ENCODE data around the gene GRIFIN.

DNA sequence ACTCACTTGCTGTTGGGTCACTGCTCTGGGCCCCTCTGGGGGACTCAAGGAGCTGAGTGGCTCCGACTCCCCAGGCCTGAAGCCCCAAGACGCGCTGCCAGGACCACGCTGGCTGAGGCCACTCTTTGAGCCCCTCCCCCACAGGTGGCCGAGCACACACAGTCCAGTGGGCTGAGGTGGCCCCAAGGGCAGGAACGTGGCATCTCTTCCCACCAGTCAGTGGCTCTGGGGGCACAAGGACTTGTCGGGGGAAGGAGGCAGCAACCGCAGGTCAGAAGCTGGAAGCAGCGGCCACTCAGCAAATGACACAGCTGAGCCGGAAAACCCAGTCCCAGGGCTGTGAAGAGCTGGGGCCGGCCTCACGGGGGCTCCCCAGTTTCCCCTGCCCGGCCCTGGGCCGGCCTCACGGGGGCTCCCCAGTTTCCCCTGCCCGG, 24.1 kb downstream of the GRIFIN start:
- no peak for TF ChIP-seq POLR2A (IDR thresholded peaks at IDR 0.05; ENCODE audit: low read length)
- no peak for TF ChIP-seq POLR2AphosphoS2 (conservative IDR thresholded peaks at IDR 0.05; ENCODE audit: low read length)
- TF ChIP-seq JUNB (IDR thresholded peaks at IDR 0.05), result no peak
- TF ChIP-seq, protein P1, sequence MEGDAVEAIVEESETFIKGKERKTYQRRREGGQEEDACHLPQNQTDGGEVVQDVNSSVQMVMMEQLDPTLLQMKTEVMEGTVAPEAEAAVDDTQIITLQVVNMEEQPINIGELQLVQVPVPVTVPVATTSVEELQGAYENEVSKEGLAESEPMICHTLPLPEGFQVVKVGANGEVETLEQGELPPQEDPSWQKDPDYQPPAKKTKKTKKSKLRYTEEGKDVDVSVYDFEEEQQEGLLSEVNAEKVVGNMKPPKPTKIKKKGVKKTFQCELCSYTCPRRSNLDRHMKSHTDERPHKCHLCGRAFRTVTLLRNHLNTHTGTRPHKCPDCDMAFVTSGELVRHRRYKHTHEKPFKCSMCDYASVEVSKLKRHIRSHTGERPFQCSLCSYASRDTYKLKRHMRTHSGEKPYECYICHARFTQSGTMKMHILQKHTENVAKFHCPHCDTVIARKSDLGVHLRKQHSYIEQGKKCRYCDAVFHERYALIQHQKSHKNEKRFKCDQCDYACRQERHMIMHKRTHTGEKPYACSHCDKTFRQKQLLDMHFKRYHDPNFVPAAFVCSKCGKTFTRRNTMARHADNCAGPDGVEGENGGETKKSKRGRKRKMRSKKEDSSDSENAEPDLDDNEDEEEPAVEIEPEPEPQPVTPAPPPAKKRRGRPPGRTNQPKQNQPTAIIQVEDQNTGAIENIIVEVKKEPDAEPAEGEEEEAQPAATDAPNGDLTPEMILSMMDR (IDR thresholded peaks at IDR 0.05), result no peak
- TF ChIP-seq MYC (IDR thresholded peaks at IDR 0.05; ENCODE audit: borderline replicate concordance, low read length), result no peak
- TF ChIP-seq CBX8 (IDR thresholded peaks at IDR 0.05), result no peak
- no peak for TF ChIP-seq CEBPB (IDR thresholded peaks at IDR 0.05)
- TF ChIP-seq RAD21 (conservative IDR thresholded peaks at IDR 0.05 in 1 of 2, IDR thresholded peaks at IDR 0.05 in 1 of 2), result no peak
- TF ChIP-seq JUN (IDR thresholded peaks at IDR 0.05), result no peak

Measured in A549 (cell line).